Skeletal muscle satellite cell (primary cell): ENCODE data around the gene KNDC1.
"Not testable (repeated sequence)": the region's sequence is repeated elsewhere in the genome, so short reads cannot be mapped to it uniquely, and the experiment has no call there.

Experiments used
- H3K27me3 ChIP-seq: 2 replicates; pipeline ENCODE4 v1.7.0; 2013; ENCODE audit warnings: low read length; ENCODE audit not compliant: control insufficient read depth, insufficient read depth
- H3K36me3 ChIP-seq: 2 replicates; pipeline ENCODE4 v1.7.0; 2013; ENCODE audit warnings: mild to moderate bottlenecking, control low read depth, low read length; ENCODE audit not compliant: insufficient read depth
- H3K4me1 ChIP-seq: 2 replicates; pipeline ENCODE4 v1.7.0; 2013; ENCODE audit warnings: low read length; ENCODE audit not compliant: control insufficient read depth, insufficient read depth
- H3K4me2 ChIP-seq: 2 replicates; pipeline ENCODE4 v1.7.0; 2013; ENCODE audit warnings: mild to moderate bottlenecking, low read length
- H3K4me3 ChIP-seq: 2 replicates; pipeline ENCODE4 v1.7.0; 2013; ENCODE audit warnings: low read length
- H3K9ac ChIP-seq: 2 replicates; pipeline ENCODE4 v1.7.0; 2013; ENCODE audit warnings: mild to moderate bottlenecking, low read depth, low read length, moderate library complexity
- H3K9me3 ChIP-seq: replicated peaks from 2 replicates; pipeline ENCODE4 v1.7.0; 2013; ENCODE audit warnings: mild to moderate bottlenecking, control low read depth, low read length

Gene KNDC1

GRCh38 chr10:133263674-133264073 is 103.7 kb downstream of the KNDC1 start:
- H3K4me1 ChIP-seq: peaks cover 33% of the 10 kb centered on the region
- no peak overlapping the region for H3K4me3 ChIP-seq
- no peaks in the 10 kb centered on the region for H3K27me3 ChIP-seq
- H3K9ac ChIP-seq: no peak overlapping the region
- H3K4me2 ChIP-seq: no peak overlapping the region
- no peaks in the 10 kb centered on the region for H3K9me3 ChIP-seq
- H3K36me3 ChIP-seq: no peaks in the 10 kb centered on the region

GRCh38 chr10:133264461-133264860 is 104.4 kb downstream of the KNDC1 start:
- Histone ChIP-seq H3K9ac (no peak overlapping the region), H3K36me3 (no peaks in the 10 kb centered on the region), H3K4me1 (peaks cover 26% of the 10 kb centered on the region), H3K9me3 (no peaks in the 10 kb centered on the region), H3K4me3 (no peak overlapping the region), H3K4me2 (no peak overlapping the region), H3K27me3 (no peaks in the 10 kb centered on the region)

- not testable (repeated sequence) for H3K36me3 ChIP-seq, H3K9me3 ChIP-seq, H3K4me3 ChIP-seq, H3K27me3 ChIP-seq, H3K9ac ChIP-seq, H3K4me2 ChIP-seq
- H3K4me1 ChIP-seq: peaks cover 21% of the 10 kb centered on the region
Measured at GRCh38 chr10:133265052-133265451, 105.0 kb downstream of the KNDC1 start.

GRCh38 chr10:133266056-133266795 is 106.2 kb downstream of the KNDC1 start:
- no peaks in the 10 kb centered on the region for H3K9me3 ChIP-seq
- H3K4me2 ChIP-seq: no peak overlapping the region
- H3K4me3 ChIP-seq: no peak overlapping the region
- no peak overlapping the region for H3K9ac ChIP-seq
- no peaks in the 10 kb centered on the region for H3K27me3 ChIP-seq
- H3K4me1 ChIP-seq: peaks cover 9% of the 10 kb centered on the region
- no peaks in the 10 kb centered on the region for H3K36me3 ChIP-seq

- Histone ChIP-seq H3K36me3 (no peaks in the 10 kb centered on the region), H3K27me3 (no peaks in the 10 kb centered on the region), H3K9me3 (no peaks in the 10 kb centered on the region), H3K9ac (no peak overlapping the region), H3K4me1 (peaks cover 4% of the 10 kb centered on the region), H3K4me3 (no peak overlapping the region), H3K4me2 (no peak overlapping the region)
Measured at GRCh38 chr10:133267293-133267692, 107.3 kb downstream of the KNDC1 start.

GRCh38 chr10:133267829-133268228 is 107.8 kb downstream of the KNDC1 start:
- H3K9ac ChIP-seq: no peak overlapping the region
- H3K9me3 ChIP-seq: no peaks in the 10 kb centered on the region
- no peaks in the 10 kb centered on the region for H3K27me3 ChIP-seq
- no peak overlapping the region for H3K4me3 ChIP-seq
- no peak overlapping the region for H3K4me2 ChIP-seq
- no peaks in the 10 kb centered on the region for H3K36me3 ChIP-seq
- H3K4me1 ChIP-seq: no peaks in the 10 kb centered on the region

- no peak overlapping the region for H3K4me2 ChIP-seq
- H3K9ac ChIP-seq: no peak overlapping the region
- no peaks in the 10 kb centered on the region for H3K9me3 ChIP-seq
- H3K4me1 ChIP-seq: no peaks in the 10 kb centered on the region
- H3K4me3 ChIP-seq: no peak overlapping the region
- no peaks in the 10 kb centered on the region for H3K36me3 ChIP-seq
- H3K27me3 ChIP-seq: no peaks in the 10 kb centered on the region
Measured at GRCh38 chr10:133268532-133268931, 108.5 kb downstream of the KNDC1 start.

- Histone ChIP-seq H3K36me3 (no peaks in the 10 kb centered on the region), H3K4me3 (no peak overlapping the region), H3K9ac (no peak overlapping the region), H3K27me3 (no peaks in the 10 kb centered on the region), H3K9me3 (no peaks in the 10 kb centered on the region), H3K4me2 (no peak overlapping the region), H3K4me1 (no peaks in the 10 kb centered on the region)
Measured at GRCh38 chr10:133269367-133269766, 109.3 kb downstream of the KNDC1 start.

GRCh38 chr10:133270204-133270603 is 110.2 kb downstream of the KNDC1 start:
- H3K9ac ChIP-seq: no peak overlapping the region
- H3K4me1 ChIP-seq: no peaks in the 10 kb centered on the region
- H3K4me2 ChIP-seq: no peak overlapping the region
- peaks cover 7% of the 10 kb centered on the region for H3K27me3 ChIP-seq
- H3K36me3 ChIP-seq: no peaks in the 10 kb centered on the region
- no peak overlapping the region for H3K4me3 ChIP-seq
- H3K9me3 ChIP-seq: no peaks in the 10 kb centered on the region

GRCh38 chr10:133270773-133271297 is 110.8 kb downstream of the KNDC1 start:
- no peaks in the 10 kb centered on the region for H3K36me3 ChIP-seq
- no peak overlapping the region for H3K4me3 ChIP-seq
- no peak overlapping the region for H3K9ac ChIP-seq

GRCh38 chr10:133271521-133272300 is 111.7 kb downstream of the KNDC1 start:
- no peaks in the 10 kb centered on the region for H3K36me3 ChIP-seq
- H3K9ac ChIP-seq: no peak overlapping the region
- H3K27me3 ChIP-seq: peaks cover 21% of the 10 kb centered on the region
- H3K4me1 ChIP-seq: no peaks in the 10 kb centered on the region
- H3K9me3 ChIP-seq: no peaks in the 10 kb centered on the region
- no peak overlapping the region for H3K4me3 ChIP-seq
- no peak overlapping the region for H3K4me2 ChIP-seq

More at GRCh38 chr10:133270773-133271297, 110.8 kb downstream of the KNDC1 start:
- H3K9me3 ChIP-seq: no peaks in the 10 kb centered on the region
- H3K27me3 ChIP-seq: peaks cover 13% of the 10 kb centered on the region
- H3K4me1 ChIP-seq: no peaks in the 10 kb centered on the region
- no peak overlapping the region for H3K4me2 ChIP-seq
